Stimulated activated effector memory CD8-positive, alpha-beta T cell treated with anti-CD3 and anti-CD28 coated beads, Interleukin-12 subunit alpha, Interleukin-12 subunit beta, amount 100 ng/mL, for 72 hours (primary cell): ENCODE results near the gene DCHS1.
A peak's percentile ranks its signal among the peaks of the same experiment; 100 is the strongest.

Experiments used
- ATAC-seq: fragments of 150-1000 bp; cut with Tn5 transposase; 2 replicates; pipeline ENCODE4 v1.10.0; 2021
- DNase-seq, 2 donors: peaks; one replicate each; pipeline ENCODE4 v3.0.0; 2021 to 2022; ENCODE audit warnings: low spot score in 2 of 2
- H3K27ac Mint-ChIP-seq: one replicate; pipeline ENCODE4 v1.8.0; 2022; ENCODE audit warnings: mild to moderate bottlenecking, mixed read lengths
- H3K36me3 Mint-ChIP-seq: one replicate; pipeline ENCODE4 v1.8.0; 2022; ENCODE audit warnings: mild to moderate bottlenecking, mixed read lengths
- H3K4me1 Mint-ChIP-seq: one replicate; pipeline ENCODE4 v1.8.0; 2022; ENCODE audit warnings: mixed read lengths
- H3K4me3 Mint-ChIP-seq: one replicate; pipeline ENCODE4 v1.8.0; 2022; ENCODE audit warnings: mild to moderate bottlenecking, mixed read lengths
- H3K9me3 Mint-ChIP-seq: one replicate; pipeline ENCODE4 v1.8.0; 2022; ENCODE audit warnings: mixed read lengths

The DCHS1 gene

DNA sequence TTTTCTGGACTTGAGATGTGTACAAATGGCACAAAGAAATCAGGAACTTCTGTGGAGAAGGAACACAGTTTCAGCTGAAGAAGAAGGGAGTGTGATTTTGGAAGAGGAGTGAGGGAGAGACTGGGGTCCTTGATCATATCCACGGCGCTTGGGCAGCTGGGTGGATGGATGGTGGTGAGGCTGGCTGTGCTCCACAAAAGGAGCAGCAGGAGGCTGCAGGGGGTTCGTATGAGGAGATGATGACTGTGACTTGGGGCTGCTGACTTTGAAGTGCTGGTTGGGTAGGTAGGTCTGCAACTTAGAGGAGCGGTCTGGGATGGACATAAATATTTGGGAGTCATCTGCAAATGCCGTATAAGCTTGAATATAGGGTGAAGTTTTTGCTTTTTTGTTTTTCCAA is 1.3 kb upstream of the DCHS1 start:
- DNase-seq, result no peak
- Mint-ChIP-seq H3K9me3 (no peaks in the 10 kb centered on the region), H3K4me3 (peak overlapping the region; percentile 65), H3K36me3 (no peaks in the 10 kb centered on the region), H3K27ac (peak overlapping the region; percentile 21), H3K4me1 (peaks cover 10% of the 10 kb centered on the region)
- ATAC-seq, result no peak

DNA sequence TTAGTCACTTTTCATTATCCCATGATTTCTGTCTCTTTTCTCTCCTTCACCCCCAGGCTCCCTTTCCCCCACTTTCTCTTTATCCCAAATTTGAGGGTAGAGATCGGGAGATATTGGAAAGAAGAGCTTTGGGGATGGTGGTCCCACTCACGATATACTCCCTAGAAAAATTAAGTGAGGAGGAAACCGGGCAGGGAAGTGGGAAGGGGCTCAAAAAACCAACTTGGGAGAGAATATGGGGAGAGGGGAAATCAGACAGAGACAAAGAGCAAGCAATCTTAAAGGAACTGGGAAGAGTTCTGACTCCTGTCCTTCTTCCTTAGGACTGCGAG is 941 bp upstream of the DCHS1 start:
- DNase-seq (no peak), ATAC-seq (no peak)
- Mint-ChIP-seq H3K9me3 (no peaks in the 10 kb centered on the region), H3K36me3 (no peaks in the 10 kb centered on the region), H3K4me3 (peak overlapping the region; percentile 65), H3K4me1 (peaks cover 10% of the 10 kb centered on the region), H3K27ac (peak overlapping the region; percentile 21)

DNA sequence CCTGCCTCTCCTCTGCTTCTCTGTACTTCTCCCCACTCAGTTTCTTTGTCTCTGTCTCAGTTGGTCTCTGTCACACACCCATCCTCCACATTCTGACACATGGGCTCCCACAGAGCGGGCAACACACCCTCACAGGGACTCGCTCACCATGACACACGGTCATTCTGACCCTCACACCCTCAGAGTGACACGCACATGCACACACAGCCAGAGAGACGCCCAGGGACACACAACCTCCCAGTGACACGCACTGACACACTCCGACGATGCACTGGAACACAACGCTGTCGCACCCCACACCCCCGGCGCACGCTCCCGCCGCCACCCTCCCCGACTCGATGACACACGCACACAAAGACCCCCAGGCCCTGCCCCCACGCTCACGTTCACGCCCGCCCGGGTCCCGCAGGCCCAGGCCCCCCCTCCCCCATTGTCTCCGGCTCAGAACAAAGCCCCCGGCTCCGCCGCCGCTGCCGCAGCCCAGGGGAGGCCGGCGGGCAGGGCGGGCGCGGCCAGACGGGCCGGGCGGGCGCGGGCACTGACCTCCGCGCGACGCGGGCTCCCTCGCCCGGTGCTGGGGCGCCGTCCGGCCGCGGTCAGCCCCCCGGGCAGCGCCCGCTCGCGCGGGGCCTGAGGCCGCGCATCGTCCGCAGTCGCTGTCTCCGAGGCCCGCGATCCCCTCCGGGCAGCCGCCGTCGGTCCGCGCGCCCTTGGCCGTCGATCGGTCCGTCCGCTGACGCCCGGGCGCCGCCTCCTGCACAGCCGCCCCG is 404 bp downstream of the DCHS1 start:
- no peaks in the 10 kb centered on the region for H3K9me3 Mint-ChIP-seq
- H3K4me1 Mint-ChIP-seq, result peaks cover 10% of the 10 kb centered on the region
- ATAC-seq, result peak; percentile 78
- peak overlapping the region; percentile 65 for H3K4me3 Mint-ChIP-seq
- DNase-seq, result no peak
- no peak overlapping the region for H3K27ac Mint-ChIP-seq
- H3K36me3 Mint-ChIP-seq, result no peaks in the 10 kb centered on the region

DNA sequence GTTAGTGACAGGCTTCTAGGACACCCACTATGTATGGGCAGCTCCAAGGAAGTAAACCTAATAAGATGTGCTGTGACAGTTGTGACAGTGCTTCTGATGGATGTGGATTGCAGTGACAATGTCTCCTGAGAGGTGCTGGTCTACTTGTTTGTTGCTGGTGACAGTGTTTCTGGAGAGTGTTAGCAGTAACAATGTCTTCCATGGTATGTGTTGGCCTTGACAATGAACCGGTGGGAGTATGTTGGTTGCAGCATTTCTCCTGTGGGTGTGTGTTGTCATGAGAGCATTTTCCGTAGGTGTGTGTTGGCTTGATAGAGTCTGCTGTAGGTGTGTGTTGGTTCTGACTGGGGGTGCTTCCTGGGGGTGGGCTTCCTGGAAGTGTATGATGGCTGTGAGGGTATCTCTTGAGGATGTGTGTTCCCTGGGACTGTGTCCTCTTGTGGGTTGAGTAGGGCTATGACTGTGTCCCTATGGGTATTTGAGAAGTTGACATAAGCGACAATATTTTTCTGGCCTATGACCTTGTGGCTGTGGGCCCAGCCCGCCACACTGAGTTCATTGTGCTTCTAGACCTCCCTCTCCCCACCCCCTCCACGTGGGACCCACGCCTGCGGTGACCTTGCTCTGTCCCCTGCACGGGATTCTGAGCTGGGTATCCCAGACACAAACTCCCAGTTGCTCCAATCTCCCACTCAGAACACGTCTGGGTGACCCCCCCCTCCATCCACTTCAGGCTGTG is 1.2 kb downstream of the DCHS1 start:
- DNase-seq, result no peak
- no peak overlapping the region for H3K4me3 Mint-ChIP-seq
- H3K9me3 Mint-ChIP-seq, result no peaks in the 10 kb centered on the region
- no peak overlapping the region for H3K27ac Mint-ChIP-seq
- no peaks in the 10 kb centered on the region for H3K36me3 Mint-ChIP-seq
- ATAC-seq, result peak; percentile 33
- peaks cover 10% of the 10 kb centered on the region for H3K4me1 Mint-ChIP-seq

DNA sequence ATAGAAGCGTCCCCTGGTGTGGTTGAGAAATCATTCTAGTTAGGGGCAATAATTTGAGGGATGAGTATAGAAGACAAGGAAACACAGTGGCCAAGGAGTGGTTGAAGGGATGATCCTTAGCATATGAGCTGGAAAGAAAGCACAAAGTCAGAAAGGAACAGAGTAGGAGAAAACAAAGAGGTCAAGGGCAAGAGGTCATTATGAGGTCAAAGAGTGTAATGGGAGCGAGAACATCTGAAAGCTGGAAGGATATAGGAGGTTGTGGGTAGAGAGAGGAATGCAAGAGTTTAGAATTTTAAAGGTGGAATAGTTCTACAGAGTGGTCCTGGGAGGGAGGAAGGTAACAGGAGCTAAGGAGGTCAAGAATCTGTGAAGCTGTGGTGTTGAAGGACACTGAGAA is 2.0 kb downstream of the DCHS1 start:
- no peak for DNase-seq
- ATAC-seq, result no peak
- Mint-ChIP-seq H3K4me3 (no peak overlapping the region), H3K4me1 (peaks cover 10% of the 10 kb centered on the region), H3K36me3 (no peaks in the 10 kb centered on the region), H3K9me3 (no peaks in the 10 kb centered on the region), H3K27ac (no peak overlapping the region)

DNA sequence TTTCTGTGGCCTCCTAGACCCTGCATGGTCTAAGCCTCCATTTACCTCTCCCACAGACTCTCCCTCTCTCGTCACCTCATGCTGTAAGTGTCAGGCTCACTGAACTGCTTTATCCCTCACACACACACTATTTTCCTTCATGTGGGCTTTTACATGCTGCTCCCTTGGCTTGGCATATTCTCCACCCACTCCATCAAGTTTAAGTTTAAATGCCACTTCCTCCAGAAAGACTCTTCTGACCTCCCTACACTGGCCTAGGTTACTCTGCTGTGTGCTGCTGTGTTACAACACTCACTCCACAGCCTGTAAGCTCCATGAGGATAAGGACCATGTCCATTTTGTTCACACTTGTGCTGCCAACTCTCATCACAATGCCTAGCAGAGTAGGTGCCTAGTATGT is 2.5 kb downstream of the DCHS1 start:
- no peak for ATAC-seq
- Mint-ChIP-seq H3K27ac (no peak overlapping the region), H3K9me3 (no peaks in the 10 kb centered on the region), H3K36me3 (no peaks in the 10 kb centered on the region), H3K4me3 (no peak overlapping the region), H3K4me1 (peaks cover 10% of the 10 kb centered on the region)
- DNase-seq, result no peak

DNA sequence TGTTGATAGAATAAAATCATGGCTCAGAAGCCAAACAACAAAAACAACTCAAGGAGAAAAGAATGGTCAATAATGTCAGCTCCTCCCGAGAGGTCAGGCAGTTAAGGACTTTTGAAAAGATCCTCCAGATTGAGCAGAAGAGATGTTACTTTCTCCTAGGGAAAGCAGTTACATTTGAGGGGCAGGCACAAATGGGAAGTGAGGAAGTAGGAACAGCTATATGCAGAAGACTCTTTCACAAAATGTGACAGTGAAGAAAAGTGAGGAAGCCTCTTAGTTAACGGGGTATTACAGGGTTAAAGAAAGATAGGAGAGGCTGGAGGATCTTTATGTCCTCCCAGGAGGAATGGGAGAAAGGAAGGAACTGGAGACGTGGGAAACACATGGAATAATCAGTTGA is 3.4 kb downstream of the DCHS1 start:
- ATAC-seq, result no peak
- no peaks in the 10 kb centered on the region for H3K36me3 Mint-ChIP-seq
- H3K9me3 Mint-ChIP-seq, result no peaks in the 10 kb centered on the region
- no peak overlapping the region for H3K27ac Mint-ChIP-seq
- H3K4me3 Mint-ChIP-seq, result no peak overlapping the region
- H3K4me1 Mint-ChIP-seq, result peaks cover 10% of the 10 kb centered on the region
- DNase-seq, result no peak

DNA sequence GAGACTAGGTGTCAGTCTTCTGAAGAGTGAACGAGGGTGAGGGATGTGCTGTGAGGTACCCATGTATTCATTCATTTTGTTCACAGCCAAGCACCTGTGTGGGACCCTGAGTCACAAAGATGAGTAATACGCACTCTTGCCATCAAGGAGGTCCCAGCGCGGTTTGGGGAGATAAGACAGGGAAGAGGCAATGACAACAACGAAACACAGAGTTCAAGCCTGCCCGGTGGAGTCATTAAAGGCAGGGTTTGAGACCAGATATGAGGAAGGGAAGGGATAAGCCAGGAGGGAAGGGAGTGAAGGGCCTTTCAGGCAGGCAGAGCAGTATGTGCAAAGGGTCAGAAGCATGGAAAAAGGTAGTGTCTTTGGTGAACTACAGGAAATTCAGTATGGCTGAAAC is 4.6 kb downstream of the DCHS1 start:
- ATAC-seq (peak; percentile 71), DNase-seq (no peak)
- no peak overlapping the region for H3K4me3 Mint-ChIP-seq
- H3K9me3 Mint-ChIP-seq, result no peaks in the 10 kb centered on the region
- H3K4me1 Mint-ChIP-seq, result peaks cover 2% of the 10 kb centered on the region
- H3K27ac Mint-ChIP-seq, result no peak overlapping the region
- H3K36me3 Mint-ChIP-seq, result no peaks in the 10 kb centered on the region

DNA sequence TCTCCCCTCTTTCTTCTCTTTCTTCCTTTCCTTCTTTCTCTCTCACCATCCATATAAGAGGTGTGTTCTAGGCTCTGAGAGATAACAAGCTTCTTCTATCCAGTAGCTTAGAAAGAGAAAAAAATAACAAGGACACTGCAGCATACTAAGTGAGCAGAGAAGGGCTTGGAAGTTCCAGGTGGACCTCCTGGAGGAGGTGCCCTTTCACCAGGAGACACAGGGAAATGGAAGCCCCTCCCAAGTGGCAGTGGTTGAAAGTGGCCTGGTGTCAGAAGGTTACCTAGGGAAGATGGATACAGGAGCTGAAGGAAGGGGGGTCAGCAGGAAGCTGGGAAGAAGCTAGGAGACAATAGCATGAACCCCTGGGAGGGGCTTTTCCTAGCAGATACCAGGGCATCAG is 5.5 kb downstream of the DCHS1 start:
- Mint-ChIP-seq H3K9me3 (no peaks in the 10 kb centered on the region), H3K27ac (no peak overlapping the region), H3K36me3 (no peaks in the 10 kb centered on the region), H3K4me3 (no peak overlapping the region), H3K4me1 (peaks cover 3% of the 10 kb centered on the region)
- DNase-seq (no peak), ATAC-seq (no peak)

DNA sequence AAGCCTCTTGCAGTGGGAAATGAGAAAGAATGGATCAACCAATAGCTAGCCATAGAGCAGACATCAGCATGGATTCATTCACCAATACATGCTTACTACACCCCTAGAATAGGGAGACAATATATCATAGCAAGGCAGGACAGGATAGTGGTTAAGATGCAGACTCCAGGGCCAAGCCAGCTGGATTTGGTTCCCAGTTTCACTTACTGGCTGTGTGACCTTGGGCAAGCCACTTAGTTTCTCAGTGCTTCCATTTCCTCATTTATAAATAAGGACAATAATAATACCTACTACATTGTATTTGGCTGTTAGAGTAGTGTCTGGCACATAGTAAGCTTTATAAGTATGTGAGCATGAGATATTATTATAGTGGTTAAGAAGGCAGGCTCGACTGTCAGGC is 7.1 kb downstream of the DCHS1 start:
- DNase-seq (no peak), ATAC-seq (no peak)
- Mint-ChIP-seq H3K27ac (no peak overlapping the region), H3K4me3 (no peak overlapping the region), H3K36me3 (no peaks in the 10 kb centered on the region), H3K9me3 (no peaks in the 10 kb centered on the region), H3K4me1 (peaks cover 7% of the 10 kb centered on the region)

DNA sequence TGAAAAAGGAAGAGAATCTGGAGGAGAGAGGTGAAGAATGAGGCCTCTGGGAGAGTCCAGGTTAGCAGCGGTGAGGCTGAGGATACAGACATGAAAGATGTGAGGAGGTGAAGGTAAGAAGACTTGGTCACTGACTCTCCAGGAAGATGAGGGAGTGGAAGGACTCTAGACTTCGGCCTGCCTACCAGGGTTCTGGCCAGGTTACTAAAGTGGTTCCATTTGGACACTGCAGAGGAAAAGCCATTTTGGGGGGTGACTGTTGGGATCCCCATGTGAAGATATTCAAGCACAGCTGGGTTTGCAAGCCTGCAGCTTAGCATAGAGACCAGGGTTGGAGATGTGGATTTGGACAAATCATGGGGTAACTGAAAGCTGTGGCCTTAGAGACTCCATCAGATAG is 7.8 kb downstream of the DCHS1 start:
- H3K36me3 Mint-ChIP-seq, result no peaks in the 10 kb centered on the region
- no peaks in the 10 kb centered on the region for H3K9me3 Mint-ChIP-seq

DNA sequence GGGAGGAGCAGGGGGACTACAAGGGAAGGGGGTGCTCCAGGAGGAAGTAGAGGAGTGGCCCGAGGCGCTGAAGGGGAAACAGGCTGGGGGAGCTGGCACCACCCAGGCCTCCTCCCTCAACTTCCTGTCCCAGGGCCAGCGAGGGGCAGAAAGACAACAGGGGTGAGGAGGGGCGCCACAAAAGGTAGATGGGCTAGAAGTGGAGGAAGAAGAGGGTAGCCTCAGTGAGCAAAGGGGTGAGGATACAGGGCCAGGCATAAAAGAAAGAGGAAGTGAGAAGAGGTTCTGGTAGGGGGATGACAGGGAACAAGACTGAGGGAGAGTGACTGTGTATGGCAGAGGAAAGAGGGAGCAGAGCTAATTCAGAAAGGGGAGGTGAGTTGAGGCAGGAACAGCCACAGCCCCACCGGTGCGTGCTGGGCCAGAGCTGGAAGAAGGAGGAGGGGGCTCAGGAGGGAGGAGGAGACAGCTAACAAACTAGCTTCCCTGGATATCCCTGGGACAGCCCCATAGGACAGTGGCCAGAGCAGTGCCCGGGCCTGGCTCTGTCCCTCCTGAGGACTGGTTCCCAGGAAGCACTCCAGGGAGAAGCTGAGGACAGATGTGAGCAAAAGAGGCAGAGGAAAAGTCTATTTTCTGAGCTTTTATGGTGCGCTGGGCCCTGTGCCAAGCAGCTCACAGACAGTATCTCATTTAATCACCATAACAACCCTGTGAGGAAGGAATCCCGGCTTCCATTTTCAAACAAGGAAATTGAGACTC is 8.5 kb downstream of the DCHS1 start:
- Mint-ChIP-seq H3K4me3 (no peak overlapping the region), H3K4me1 (peaks cover 7% of the 10 kb centered on the region), H3K36me3 (no peaks in the 10 kb centered on the region), H3K27ac (no peak overlapping the region), H3K9me3 (no peaks in the 10 kb centered on the region)
- DNase-seq (peak in 1 of 2 donors; percentile 63), ATAC-seq (peak; percentile 59)

More for the DNA sequence above, 7.8 kb downstream of the DCHS1 start:
- DNase-seq (no peak), ATAC-seq (no peak)
- Mint-ChIP-seq H3K27ac (no peak overlapping the region), H3K4me3 (no peak overlapping the region), H3K4me1 (peaks cover 7% of the 10 kb centered on the region)

DNA sequence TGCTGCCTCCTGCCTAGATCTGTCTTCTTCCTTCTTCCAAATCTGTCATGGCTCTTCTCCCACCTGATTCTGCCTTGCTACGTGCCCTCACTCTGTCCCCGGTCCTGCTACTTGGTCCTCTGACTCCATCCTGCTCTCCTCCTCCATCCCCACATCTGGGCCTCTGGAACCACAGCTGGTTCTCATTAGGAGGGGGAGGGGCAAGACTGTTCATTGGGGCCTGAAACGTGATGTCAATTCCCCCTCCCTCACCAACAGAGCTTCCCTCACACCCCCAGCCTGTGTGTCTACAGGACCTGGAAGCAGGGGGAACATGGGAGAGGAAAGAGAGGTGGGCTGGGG is 9.1 kb downstream of the DCHS1 start:
- DNase-seq (peak in 1 of 2 donors; percentile 59), ATAC-seq (no peak)
- H3K27ac Mint-ChIP-seq, result no peak overlapping the region
- no peak overlapping the region for H3K4me3 Mint-ChIP-seq
- H3K9me3 Mint-ChIP-seq, result no peaks in the 10 kb centered on the region
- no peaks in the 10 kb centered on the region for H3K36me3 Mint-ChIP-seq
- peaks cover 7% of the 10 kb centered on the region for H3K4me1 Mint-ChIP-seq

DNA sequence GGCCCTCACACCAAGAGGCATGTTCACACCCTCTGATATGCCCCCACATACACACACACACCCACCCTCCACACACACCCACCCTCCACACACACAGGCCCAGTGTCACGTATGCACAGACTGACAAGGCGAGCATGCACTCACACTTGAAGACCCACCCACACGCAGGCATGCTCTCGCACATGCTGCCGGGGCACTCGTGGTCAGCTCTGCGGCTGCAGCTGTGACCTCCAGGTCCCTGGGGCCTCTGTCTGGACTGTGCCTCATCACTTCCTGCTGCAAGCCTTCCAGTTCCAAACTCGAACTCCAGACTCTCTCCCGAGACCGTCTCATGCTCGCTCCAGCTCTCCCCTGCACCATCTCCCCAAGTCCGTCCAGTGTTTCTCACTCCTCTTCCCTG is 9.5 kb downstream of the DCHS1 start:
- Mint-ChIP-seq H3K36me3 (no peaks in the 10 kb centered on the region), H3K9me3 (no peaks in the 10 kb centered on the region), H3K4me3 (no peak overlapping the region), H3K27ac (no peak overlapping the region), H3K4me1 (peaks cover 7% of the 10 kb centered on the region)
- ATAC-seq (peak; percentile 4), DNase-seq (no peak)

DNA sequence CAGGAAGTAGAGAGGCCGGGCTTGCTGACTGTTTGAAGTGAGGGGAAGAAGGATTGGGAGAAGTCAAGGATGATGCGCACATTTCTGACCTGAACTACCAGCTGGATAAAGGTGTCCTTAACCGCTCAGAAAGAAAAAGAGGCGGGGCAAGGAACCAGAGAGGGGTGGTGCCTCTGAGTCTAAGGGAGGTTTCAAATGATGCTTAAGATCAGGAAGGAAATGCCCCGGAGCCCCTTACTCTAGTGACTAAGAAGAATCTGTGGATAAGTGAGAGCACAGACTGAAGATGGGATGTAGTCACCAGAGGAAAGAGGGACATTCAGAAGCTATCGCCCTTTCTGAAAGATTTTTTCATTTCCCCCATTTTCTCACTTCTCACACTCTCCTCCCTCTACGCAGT is 12.7 kb downstream of the DCHS1 start:
- ATAC-seq (no peak), DNase-seq (no peak)
- Mint-ChIP-seq H3K36me3 (no peaks in the 10 kb centered on the region), H3K27ac (no peak overlapping the region), H3K4me3 (no peak overlapping the region), H3K4me1 (peaks cover 7% of the 10 kb centered on the region), H3K9me3 (no peaks in the 10 kb centered on the region)
